Measurements from ENCODE around the gene NCAPG2. TPM values are rescaled to one million over a fixed set of nuclear protein-coding genes. Genes with fewer than 3 reads are reported as not detected.

The NCAPG2 gene
- polyA plus RNA-seq, 1 of the 3 experiments (the other 2 are of a cell fraction), result 25.0 TPM

GRCh38 chr7:158616050-158616449 lies 88.6 kb downstream of the NCAPG2 start:
- POLR2A ChIA-PET, result no interaction called here
- no peaks in the 10 kb centered on the region for H3K9me2 ChIP-seq
- no peaks in the 10 kb centered on the region for H3K79me2 ChIP-seq (ENCODE audit: insufficient read depth)
- H4K20me1 ChIP-seq (ENCODE audit: insufficient read depth), result no peaks in the 10 kb centered on the region
- no peaks in the 10 kb centered on the region for H3K27me3 ChIP-seq (ENCODE audit: insufficient read depth)
- no peak for DNase-seq
- H2AFZ ChIP-seq (ENCODE audit: low read depth), result no peak overlapping the region
- WGBS (ENCODE audit: low lambda C conversion rate), result 93% methylated on average over 2 of the region's 2 CpGs
- no peak overlapping the region for H3K27ac ChIP-seq (ENCODE audit: low read depth in 2 of 2, low read length in 1 of 2)
- H3K9ac ChIP-seq, result no peak overlapping the region
- H3K4me1 ChIP-seq (ENCODE audit: control insufficient read depth in 1 of 2, insufficient read depth in 2 of 2, low read depth in 1 of 2, low read length in 1 of 2), result peaks cover 0 to 10% of the 10 kb centered on the region in 2 experiments; a peak in 2 of 4 replicates
- H3K9me3 ChIP-seq, result no peaks in the 10 kb centered on the region
- TF ChIP-seq FOSL2 (IDR thresholded peaks at IDR 0.05; ENCODE audit: borderline replicate concordance, low read depth), result no peak
- TF ChIP-seq NFIC (IDR thresholded peaks at IDR 0.05; ENCODE audit: borderline replicate concordance), result no peak
- no peak for TF ChIP-seq YY1 (IDR thresholded peaks at IDR 0.05; ENCODE audit: low read depth)
- TF ChIP-seq TCF12 (IDR thresholded peaks at IDR 0.05), result no peak
- TF ChIP-seq JUND (IDR thresholded peaks at IDR 0.05), result no peak
- TF ChIP-seq EP300 (IDR thresholded peaks at IDR 0.05; ENCODE audit: borderline replicate concordance in 1 of 2, low read depth in 1 of 2, low read length in 1 of 2), result no peak
- TF ChIP-seq CHD2 (IDR thresholded peaks at IDR 0.05; ENCODE audit: low read length, partially characterized antibody), result no peak
- TF ChIP-seq MAX (IDR thresholded peaks at IDR 0.05; ENCODE audit: low read depth), result no peak
- no peak for TF ChIP-seq REST (IDR thresholded peaks at IDR 0.05; ENCODE audit: low read depth, low read length)
- TF ChIP-seq NRF1 (IDR thresholded peaks at IDR 0.05; ENCODE audit: low read depth, low read length), result no peak
- TF ChIP-seq FOXM1 (IDR thresholded peaks at IDR 0.05; ENCODE audit: low read depth), result no peak
- TF ChIP-seq PBX3 (IDR thresholded peaks at IDR 0.05), result no peak
- TF ChIP-seq RAD21 (IDR thresholded peaks at IDR 0.05; ENCODE audit: low read length), result no peak
- no peak for TF ChIP-seq RFX5 (IDR thresholded peaks at IDR 0.05; ENCODE audit: low read length)
- no peak for TF ChIP-seq ELF1 (IDR thresholded peaks at IDR 0.05)
- TF ChIP-seq MEF2A (IDR thresholded peaks at IDR 0.05; ENCODE audit: borderline replicate concordance, low read depth), result no peak
- TF ChIP-seq GABPA (IDR thresholded peaks at IDR 0.05; ENCODE audit: low read depth), result no peak
- TF ChIP-seq USF2 (IDR thresholded peaks at IDR 0.05; ENCODE audit: borderline replicate concordance, low read depth, low read length), result no peak
- no peak for TF ChIP-seq TEAD4 (IDR thresholded peaks at IDR 0.05; ENCODE audit: borderline replicate concordance, insufficient read depth)
- TF ChIP-seq ZBTB33 (IDR thresholded peaks at IDR 0.05; ENCODE audit: borderline replicate concordance, low read depth), result no peak
- H3F3A ChIP-seq (replicated peaks; ENCODE audit: insufficient read depth), result peaks cover 5% of the 10 kb centered on the region
- no peak overlapping the region for H3K4me3 ChIP-seq (ENCODE audit: low read depth in 2 of 2, low read length in 1 of 2)
- H3K36me3 ChIP-seq (replicated peaks in 1 of 2; ENCODE audit: control insufficient read depth in 1 of 2, insufficient read depth in 2 of 2, low read length in 1 of 2), result peaks cover 2 to 5% of the 10 kb centered on the region in 2 experiments
- CTCF ChIA-PET, result interaction anchor here (1.1 to 1.5 kb wide), 2 partner anchors 9 to 36 kb away, joined by 3 read pairs; no protein-coding TSS in a partner anchor
- H3K4me2 ChIP-seq, result no peak overlapping the region

Measured in SK-N-SH (cell line).